Nephron (organoid): Measurements from ENCODE around the gene H19.

Experiments
- H3K27ac Mint-ChIP-seq, 3 experiments: 2 replicates each; pipeline ENCODE4 v1.8.0; 2020; ENCODE audit warnings: mixed read lengths in 3 of 3, mild to moderate bottlenecking in 2 of 3, moderate library complexity in 1 of 3
- H3K27me3 Mint-ChIP-seq: 2 replicates; pipeline ENCODE4 v1.8.0; 2021; ENCODE audit warnings: low read depth, mild to moderate bottlenecking, moderate library complexity, mixed read lengths
- H3K36me3 Mint-ChIP-seq: 2 replicates; pipeline ENCODE4 v1.8.0; 2020; ENCODE audit warnings: low read depth, mixed read lengths
- H3K4me1 Mint-ChIP-seq: 2 replicates; pipeline ENCODE4 v1.8.0; 2020; ENCODE audit warnings: mixed read lengths
- H3K4me3 Mint-ChIP-seq, 3 experiments: 2 replicates each; pipeline ENCODE4 v1.8.0; 2020; ENCODE audit warnings: mild to moderate bottlenecking in 3 of 3, mixed read lengths in 3 of 3, moderate library complexity in 2 of 3
- H3K9me3 Mint-ChIP-seq: 2 replicates; pipeline ENCODE4 v1.8.0; 2020; ENCODE audit warnings: mixed read lengths
- CTCF ChIP-seq, 3 experiments: fragments of 200-600 bp; sonication (generic); IDR thresholded peaks; one replicate each; pipeline ENCODE4 v1.5.0; 2021; ENCODE audit warnings: antibody characterized with exemption in 3 of 3; ENCODE audit not compliant: unreplicated experiment in 3 of 3

H19 gene

GRCh38 chr11:2002042-2002776 lies 4.6 kb upstream of the H19 start:
- Mint-ChIP-seq H3K27me3 (no peaks in the 10 kb centered on the region), H3K36me3 (no peaks in the 10 kb centered on the region), H3K4me3 (no peak overlapping the region), H3K4me1 (no peaks in the 10 kb centered on the region), H3K27ac (no peak overlapping the region), H3K9me3 (no peaks in the 10 kb centered on the region)
- no peak for TF ChIP-seq CTCF (IDR thresholded peaks at IDR 0.05; ENCODE audit: unreplicated experiment in 3 of 3)

- no peak for TF ChIP-seq CTCF (IDR thresholded peaks at IDR 0.05; ENCODE audit: unreplicated experiment in 3 of 3)
Measured at GRCh38 chr11:1998861-1999260, 1.2 kb upstream of the H19 start.

GRCh38 chr11:1998290-1998689 lies 648 bp upstream of the H19 start:
- TF ChIP-seq CTCF (IDR thresholded peaks at IDR 0.05; ENCODE audit: unreplicated experiment in 3 of 3): no peak
- no peaks in the 10 kb centered on the region for H3K36me3 Mint-ChIP-seq
- H3K27ac Mint-ChIP-seq: no peak overlapping the region
- no peaks in the 10 kb centered on the region for H3K4me1 Mint-ChIP-seq
- no peak overlapping the region for H3K4me3 Mint-ChIP-seq
- H3K9me3 Mint-ChIP-seq: no peaks in the 10 kb centered on the region
- no peaks in the 10 kb centered on the region for H3K27me3 Mint-ChIP-seq

More at GRCh38 chr11:1998861-1999260, 1.2 kb upstream of the H19 start:
- Mint-ChIP-seq H3K27ac (no peak overlapping the region), H3K4me3 (no peak overlapping the region), H3K36me3 (no peaks in the 10 kb centered on the region), H3K27me3 (no peaks in the 10 kb centered on the region), H3K4me1 (no peaks in the 10 kb centered on the region), H3K9me3 (no peaks in the 10 kb centered on the region)

- H3K4me1 Mint-ChIP-seq: no peaks in the 10 kb centered on the region
- H3K27me3 Mint-ChIP-seq: no peaks in the 10 kb centered on the region
- H3K27ac Mint-ChIP-seq: no peak overlapping the region
- H3K9me3 Mint-ChIP-seq: no peaks in the 10 kb centered on the region
- H3K4me3 Mint-ChIP-seq: no peak overlapping the region
- no peaks in the 10 kb centered on the region for H3K36me3 Mint-ChIP-seq
- TF ChIP-seq CTCF (IDR thresholded peaks at IDR 0.05; ENCODE audit: unreplicated experiment in 3 of 3): no peak
Measured at GRCh38 chr11:1994121-1994520, 3.5 kb downstream of the H19 start.

GRCh38 chr11:1992111-1992510 lies 5.5 kb downstream of the H19 start:
- Mint-ChIP-seq H3K36me3 (no peaks in the 10 kb centered on the region), H3K27ac (no peak overlapping the region), H3K27me3 (no peaks in the 10 kb centered on the region), H3K9me3 (no peaks in the 10 kb centered on the region), H3K4me3 (no peak overlapping the region), H3K4me1 (no peaks in the 10 kb centered on the region)
- TF ChIP-seq CTCF (IDR thresholded peaks at IDR 0.05; ENCODE audit: unreplicated experiment in 3 of 3): no peak
